HG03175 (cell line): Measurements from ENCODE around the gene ZFAND3.
A peak's percentile ranks its signal among the peaks of the same experiment; 100 is the strongest.
"Not testable (repeated sequence)": the region's sequence is repeated elsewhere in the genome, so short reads cannot be mapped to it uniquely, and the experiment has no call there.

Experiments used
- ATAC-seq: cut with Tn5 transposase; IDR thresholded peaks from one replicate; pipeline ENCODE4 v1.9.1; 2021; ENCODE audit warnings: mild to moderate bottlenecking, moderate library complexity; ENCODE audit not compliant: unreplicated experiment

ZFAND3 gene

DNA sequence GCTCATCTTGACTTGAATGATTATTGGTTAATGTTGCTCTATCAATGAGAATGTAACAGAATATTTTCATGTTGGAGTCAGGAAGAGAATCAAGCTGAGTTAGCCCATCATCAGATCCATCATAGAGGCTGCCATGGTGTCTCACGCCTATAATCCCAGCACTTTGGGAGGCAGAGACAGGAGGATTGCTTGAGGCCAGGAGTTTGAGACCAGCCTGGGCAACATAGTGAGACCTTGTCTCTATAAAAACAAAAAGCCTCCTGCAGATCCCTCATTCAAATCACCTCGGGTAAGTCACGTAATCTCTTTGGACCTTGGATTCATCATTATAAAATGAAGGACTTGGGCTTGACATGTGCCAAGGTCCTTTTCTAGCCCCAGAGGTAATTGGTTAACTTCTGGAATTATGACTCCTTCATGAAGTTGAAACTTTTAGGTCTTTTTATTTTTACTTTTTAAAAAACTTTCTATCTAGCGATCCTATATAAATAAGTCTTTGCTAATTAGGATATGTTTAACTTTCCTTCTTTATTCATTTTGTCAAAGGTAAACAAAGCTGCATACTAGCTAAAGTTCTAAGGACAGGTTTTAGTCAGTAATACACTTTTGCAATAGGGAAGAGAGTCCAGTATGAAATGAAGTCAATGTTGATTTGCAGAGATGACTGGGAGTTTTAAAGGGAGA lies 110.9 kb downstream of the ZFAND3 start:
- no peak for ATAC-seq

DNA sequence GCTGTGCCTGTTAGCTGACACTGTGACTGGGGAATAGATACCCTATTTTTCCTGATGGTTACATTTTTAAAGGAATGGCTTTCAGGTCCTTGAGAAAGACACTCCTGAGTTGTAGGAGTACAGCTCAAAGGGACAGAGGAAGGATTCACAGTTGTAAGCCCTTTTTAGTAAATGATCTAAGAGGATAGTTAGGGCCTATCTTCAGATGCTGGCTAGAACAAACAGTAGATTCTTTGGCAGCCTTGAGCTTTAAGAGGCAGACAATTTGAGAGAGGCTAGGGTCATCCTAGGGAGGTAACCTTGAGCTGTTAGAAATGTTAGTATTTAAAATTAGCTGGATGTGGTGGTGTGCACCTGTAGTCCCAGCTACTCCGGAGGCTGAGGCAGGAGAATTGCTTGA lies 111.5 kb downstream of the ZFAND3 start:
- no peak for ATAC-seq

DNA sequence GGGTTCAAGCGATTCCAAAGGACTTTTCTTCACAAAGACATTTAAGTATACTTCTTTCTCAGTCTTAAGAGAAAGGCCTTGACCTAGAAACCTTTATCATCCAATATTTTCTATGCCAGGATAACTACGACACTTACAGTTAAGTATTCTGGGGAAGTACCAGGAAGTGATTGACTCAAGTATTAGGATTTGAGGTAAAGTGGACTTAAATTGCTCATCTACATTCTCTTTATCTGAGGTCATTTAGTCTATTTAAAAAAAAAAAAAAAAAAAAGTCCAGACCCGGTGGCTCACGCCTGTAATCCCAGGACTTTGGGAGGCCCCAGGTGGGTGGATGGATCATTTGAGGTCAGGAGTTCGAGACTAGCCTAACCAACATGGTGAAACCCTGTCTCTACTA lies 114.7 kb downstream of the ZFAND3 start:
- ATAC-seq: no peak

DNA sequence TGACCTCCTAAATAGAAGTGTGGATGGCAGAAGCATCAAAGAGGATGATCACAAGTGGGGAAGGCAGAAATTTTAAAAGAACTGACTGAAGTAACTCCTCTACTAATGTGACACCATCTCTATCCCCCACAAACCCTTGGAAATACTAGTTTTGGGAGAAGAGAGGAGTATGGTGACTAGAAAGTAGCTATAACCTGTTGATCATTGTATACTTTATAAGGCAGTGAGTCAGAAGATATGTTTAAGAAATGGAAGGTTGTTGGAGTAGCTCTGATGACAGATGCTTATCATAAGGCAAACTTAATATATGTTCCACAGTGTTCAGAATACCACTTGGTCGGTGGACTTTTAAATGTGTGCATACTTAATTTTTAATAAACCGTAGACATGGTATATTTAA lies 116.6 kb downstream of the ZFAND3 start:
- no peak for ATAC-seq

DNA sequence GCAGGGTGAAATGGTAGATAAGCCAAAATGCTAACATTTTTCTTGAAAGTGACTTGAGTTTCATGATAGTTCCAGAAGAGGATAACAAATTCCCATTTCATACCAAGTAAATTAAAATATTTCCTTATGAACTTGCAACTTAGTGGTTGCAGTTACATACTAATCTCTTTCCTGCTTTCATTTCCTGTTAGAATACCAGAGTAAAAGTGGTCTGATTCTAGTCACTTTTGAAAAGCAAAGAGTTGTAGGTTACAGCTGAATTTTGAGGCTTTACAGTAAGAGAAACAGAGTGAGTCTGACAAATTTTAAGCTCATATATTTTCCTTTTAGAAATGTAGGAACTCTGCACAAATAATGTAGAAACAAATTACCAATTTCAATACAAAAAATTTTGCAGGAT lies 117.4 kb downstream of the ZFAND3 start:
- no peak for ATAC-seq

DNA sequence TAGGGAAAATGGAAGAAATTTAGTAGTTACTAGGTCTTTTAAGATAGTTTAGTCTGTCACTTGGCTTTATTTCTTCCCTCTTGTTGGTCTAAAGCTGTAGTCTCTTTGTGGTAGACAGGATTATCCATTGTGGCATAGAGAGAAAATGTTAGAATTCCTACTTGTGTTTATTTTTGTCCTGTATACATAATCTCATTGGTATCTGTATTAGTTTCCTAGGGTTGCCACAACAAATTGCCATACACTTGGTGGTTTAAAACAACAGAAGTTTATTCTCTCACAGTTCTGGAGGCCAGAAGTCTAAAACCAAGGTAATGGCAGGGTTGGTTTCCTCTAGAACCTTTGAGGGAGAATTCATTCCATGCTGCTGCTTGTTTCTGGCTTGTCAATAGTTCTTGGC lies 119.4 kb downstream of the ZFAND3 start:
- no peak for ATAC-seq

DNA sequence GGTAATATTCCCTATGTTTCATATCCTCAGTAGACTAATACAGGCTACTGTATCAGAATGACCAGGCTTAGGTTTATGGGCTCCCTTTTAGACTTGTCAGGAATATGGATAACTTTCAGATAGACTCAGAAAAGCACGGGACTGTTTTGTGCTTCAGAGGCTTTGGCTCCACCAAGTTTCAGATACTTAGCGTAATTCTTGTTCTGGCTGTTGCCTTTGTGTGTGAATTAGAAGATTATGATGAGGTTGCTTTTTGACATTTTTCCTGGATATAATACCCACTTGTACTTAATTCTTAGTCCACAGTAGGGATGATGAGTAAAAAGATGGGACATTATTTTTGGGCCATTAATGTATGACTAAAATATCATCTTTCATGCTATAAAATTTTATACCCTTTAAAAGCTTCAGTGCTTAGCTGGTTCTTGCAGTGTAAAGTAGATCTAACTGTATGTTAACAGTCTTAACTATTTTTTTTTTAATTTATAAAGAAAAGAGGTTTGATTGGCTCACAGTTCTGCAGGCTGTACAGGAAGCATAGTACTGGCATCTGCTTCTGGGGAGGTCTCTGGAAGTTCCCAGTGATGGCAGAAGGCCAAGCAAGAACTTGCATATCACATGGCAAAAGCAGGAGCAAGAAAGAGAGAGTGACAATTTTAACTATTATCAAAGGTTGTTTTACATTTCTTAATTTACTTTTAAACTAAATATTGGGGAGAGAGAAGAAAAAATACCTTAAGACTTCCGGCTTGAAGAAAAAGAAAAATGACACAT lies 120.7 kb downstream of the ZFAND3 start:
- no peak for ATAC-seq

DNA sequence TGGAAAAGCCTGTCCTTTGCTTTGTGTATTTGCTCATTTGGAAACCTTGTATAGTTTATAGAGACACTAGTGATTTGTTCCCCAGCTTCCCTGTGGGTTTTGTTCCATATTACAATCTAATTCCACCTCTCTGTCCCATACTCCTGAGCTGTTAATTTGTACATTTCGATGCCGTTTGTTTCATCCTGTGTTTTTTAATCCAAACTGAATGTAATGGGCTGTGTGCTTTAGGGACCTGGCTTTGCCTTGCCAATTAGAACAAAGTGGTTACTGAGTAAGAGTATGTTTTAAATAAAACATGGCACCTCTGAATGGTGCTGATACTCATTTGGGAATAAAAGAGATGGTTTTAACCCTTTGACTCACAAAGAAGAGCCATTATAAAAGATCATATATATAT lies 122.3 kb downstream of the ZFAND3 start:
- no peak for ATAC-seq

DNA sequence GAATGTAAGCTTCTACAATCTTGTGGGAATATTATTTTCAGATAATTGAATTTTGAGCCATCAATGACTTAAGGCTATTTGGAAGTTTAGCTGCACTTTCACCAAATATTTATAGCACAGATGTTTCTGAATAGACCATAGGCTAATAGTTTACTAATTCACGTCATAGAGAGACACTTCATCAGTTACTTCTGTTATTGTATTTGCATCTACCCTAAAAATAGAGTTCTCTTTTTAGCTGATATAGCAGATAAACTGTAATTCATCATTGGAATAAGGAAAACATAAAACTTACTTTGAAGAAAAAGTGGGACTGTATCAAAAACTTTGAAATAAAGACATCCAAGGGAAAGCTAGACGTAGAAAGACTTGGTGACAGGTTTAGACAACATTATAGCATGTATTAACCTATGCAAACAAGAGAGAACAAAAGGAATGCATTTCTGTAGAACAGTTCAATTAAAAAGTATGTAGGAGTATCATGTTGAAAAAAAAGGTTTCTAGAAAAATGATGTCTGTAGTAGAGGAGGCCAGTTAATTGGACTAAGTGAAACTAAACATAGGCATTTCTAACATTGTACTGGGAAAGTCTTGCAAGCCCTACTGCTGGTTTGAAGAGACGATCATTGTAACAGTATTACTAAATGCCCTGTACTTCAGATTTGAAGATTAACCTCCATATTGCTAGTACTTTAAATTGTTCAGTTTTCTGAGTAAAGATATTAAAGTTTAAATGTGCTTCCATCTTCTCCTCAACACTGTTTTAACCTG lies 123.3 kb downstream of the ZFAND3 start:
- no peak for ATAC-seq

DNA sequence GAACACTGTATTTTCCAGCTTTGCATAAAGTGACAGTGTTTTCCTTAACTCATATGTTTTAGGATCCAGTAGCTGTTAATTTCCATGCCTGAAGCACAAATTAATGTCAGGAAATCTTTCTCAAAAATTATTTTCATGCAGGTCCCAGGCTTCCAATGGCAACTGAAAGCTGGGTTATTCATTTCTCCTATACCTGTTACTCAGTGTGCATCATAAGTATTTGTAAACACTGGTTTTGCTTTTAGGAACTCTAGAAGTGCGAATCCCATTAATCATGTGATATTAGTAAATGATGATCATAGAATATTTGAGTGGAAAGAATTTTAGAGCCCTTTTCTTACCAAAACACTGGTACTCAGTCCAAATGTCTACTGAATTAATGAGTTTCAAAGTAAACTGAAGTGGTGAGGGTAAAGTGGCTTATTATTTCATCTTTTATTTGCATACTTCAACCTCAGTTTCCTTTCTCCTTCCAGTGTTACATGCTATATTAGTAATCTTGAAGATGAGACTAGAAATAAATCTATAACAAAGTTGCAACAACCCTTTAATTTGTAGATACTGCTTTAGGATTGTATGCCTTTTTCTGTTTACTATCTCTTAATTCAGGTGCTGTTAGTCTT lies 124.0 kb downstream of the ZFAND3 start:
- ATAC-seq: peak; percentile 50

DNA sequence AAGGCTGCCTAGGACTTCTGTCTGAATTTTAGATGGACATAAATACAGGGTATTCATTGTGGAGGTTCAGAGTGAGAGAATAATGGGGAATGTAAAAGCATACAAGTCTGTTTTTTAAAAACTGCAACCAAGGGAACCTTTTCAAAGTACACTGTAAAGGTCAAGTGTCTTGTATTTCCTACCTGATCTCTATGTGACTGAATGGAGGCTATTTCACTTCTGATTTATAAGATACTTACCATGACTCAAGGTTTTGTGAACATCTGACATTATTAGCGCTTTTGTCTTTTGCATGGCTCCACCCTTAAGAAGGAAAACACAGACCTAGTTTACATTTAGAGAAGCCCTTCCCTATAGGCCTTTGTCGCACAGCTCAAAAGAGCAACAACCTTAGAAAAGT lies 126.5 kb downstream of the ZFAND3 start:
- ATAC-seq: no peak

DNA sequence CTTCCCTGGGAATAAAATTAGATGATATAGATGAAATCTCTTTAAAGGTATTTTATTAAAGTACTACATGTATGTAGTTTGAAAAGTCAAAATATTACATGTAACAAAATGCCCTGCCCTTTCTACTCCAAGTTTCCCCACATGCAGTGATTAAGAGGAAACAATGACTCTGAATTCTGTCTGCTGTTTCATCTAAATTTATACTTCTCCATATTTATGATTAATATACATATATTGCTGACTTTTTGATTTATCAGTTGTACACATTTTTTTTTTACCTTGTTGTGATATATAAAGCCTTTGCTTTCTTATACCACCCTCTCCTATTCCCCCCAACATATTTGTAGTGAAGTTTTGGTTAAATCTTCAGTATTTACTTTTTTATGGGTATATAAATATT lies 127.9 kb downstream of the ZFAND3 start:
- no peak for ATAC-seq

DNA sequence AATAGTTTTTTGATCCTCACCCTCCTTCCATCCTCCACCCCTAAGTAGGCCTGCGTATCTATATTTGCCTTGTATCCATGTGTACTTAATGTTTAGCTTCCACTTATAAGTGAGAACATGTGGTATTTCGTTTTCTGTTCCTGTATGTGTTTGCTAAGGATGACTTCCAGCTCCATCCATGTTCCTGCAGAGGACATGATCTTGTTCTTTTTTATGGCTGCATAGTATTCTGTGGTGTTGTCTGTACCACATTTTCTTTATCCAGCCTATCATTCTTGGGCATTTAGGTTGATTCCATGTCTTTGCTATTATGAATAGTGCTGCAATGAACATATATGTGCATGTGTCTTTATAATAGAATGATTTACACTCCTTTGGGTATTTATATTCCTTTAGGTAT lies 129.1 kb downstream of the ZFAND3 start:
- ATAC-seq: not testable (repeated sequence)

DNA sequence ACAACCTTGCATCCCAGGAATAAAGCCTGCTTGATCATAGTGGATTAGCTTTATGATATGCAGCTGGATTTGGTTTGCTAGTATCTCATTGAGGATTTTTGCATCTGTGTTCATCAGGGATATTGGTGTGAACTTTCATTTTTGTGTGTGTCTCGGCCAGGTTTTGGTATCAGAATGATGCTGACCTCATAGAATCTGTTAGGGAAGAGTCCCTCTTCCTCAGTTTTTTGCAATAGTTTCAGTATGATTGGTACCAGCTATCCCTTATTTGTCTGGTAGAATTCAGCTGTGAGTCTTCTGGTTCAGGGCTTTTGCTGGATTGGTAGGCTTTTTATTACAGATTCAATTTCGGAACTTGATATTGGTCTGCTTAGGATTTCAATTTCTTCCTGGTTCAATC lies 132.5 kb downstream of the ZFAND3 start:
- no peak for ATAC-seq

DNA sequence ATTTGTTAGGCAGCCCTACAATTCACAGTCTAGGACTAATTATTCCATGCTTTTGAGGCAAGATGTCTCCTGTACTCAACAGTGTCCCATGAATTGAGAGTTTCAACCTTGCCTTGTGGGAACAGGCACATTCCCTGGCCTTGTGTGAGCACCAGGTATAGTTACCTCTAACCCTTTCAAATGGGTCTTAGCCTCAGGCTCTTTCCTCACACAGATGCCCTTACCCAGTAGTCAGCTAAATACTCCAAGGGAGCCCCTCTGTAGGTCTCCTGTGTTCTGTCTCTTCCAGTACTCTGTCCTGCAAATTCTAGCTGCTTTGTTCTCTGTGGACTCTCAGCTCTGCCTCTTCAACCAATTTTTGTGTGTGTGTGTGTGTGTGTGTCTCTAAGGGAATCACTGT lies 135.3 kb downstream of the ZFAND3 start:
- ATAC-seq: no peak

DNA sequence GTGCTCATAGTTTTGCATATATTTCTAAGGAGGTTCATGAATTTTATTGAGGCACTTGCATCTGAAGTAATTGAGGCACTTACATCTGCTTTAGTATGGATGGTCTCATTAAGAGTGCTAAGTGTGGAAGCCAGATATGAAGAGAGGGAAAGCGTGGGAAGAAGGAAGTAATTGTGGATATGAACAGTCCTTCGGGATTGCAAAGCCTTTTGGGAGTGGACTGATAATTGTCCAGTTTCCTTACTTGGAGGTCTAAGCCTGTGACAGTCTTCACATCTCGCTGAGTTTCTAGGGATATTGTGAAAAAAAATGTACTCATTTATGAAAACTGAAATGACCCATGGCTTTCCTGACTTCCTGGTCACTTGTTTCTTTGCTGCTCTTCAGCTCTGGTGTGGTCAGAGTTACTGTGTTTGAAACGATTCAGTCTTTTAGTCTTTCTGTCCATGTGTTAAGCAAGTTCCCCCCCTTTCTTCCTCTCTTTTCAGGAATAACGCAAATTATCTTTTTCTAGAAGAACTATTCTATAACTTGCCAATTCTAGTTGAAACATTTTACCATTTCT lies 137.3 kb downstream of the ZFAND3 start:
- no peak for ATAC-seq

DNA sequence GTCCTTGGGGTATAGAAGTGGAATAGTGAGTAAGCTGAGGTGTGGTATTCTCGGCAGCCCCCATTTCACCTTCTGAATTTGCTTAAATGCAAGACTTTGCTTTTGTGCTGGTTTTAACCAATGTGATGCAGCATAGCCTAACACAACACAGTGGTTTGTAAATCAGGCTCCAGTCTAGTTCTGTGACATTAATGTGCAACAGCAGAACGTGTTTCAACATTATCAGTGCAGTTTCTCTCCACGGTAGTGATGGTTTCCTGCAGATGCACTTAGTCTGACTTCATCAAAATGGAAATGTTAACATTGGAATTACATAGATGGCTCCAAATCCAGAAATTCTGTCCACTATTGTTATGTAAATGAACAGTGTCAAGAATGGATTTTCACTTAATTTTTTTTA lies 139.5 kb downstream of the ZFAND3 start:
- ATAC-seq: no peak

DNA sequence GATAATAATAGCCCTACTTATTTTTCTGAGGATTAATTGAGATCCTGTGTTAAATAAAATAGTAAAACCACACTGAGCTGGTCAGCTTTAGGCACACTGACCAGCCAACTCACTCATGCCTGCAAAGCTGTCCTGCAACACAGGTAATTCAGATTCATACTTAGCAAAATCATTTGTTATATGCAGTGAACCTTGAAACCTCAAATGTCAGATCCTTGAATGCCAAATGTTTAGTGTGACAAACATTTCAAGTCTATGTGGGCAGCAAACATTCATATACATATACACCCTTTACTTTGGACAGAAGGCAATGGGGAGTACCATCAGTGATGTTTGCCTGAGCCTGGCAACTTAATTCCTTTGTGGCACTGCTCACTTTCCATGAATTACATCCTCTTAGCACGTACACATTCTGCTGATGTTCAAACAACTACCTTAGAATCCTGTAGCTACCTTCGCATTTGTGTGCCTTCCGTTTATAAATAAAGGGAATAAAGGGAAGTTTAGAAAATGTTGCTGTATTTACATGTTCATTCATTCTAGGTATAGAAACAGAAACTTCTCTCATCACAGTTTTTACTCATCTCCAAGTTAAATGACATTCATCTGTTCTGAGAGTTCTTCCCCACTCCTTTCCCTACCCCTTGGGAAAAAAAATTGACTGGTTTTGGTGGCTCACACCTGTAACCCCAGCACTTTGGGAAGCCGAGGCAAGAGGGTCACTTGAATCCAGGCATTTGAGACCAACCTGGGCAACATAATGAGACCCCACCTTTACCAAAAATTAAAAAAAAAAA lies 140.8 kb downstream of the ZFAND3 start:
- peak; percentile 43 for ATAC-seq

DNA sequence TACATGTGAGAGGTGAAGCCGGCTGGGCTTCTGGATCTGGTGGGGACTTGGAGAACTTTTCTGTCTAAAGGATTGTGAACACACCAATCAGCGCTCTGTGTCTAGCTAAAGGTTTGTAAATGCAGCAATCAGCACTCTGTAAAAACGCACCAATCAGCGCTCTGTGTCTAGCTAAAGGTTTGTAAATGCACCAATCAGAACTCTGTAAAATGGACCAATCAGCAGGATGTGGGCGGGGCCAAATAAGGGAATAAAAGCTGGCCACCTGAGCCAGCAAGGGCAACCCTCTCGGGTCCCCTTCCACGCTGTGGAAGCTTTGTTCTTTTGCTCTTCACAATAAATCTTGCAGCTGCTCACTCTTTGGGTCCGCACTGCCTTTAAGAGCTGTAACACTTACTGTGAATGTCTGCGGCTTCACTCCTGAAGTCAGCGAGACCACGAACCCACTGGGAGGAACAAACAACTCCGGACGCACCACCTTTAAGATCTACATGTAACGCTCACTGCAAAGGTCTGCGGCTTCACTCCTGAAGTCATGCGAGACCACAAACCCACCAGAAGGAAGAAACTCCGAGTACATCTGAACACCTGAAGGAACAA lies 143.1 kb downstream of the ZFAND3 start:
- not testable (repeated sequence) for ATAC-seq
